ENCODE data around the gene P2RX2.

P2RX2 gene

DNA sequence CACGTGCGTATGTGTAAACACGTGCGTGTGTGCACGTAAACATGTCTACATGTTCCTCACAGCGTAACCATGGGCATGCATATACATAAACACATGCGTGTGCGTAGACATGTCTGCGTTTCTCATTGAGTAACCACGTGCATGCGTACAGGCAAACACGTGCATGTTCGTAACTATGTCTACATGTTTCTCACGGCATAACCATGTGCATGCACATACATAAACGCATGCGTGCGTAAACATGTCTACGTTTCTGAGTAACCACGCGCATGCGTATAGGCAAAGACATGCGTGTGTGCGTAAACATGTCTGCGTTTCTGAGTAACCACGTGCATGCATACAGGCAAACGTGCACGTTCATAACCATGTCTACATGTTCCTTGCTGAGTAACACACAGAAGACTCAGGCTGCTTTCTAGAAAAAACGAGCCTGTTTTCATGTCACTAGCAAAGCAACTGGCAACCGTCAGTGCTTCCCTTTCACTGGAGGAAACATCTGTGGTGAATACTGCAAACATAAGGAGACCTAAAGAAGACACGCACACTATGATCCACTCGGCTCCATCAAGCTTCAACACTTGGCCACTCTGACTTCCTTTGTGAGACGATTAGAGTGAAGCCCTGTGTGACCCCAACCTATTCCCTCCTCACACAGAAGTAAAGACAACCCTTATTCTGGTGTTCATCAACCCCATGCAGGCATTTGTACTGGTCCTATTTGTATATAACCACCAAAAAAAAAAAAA, 39.7 kb downstream of the P2RX2 start:
- DNase-seq (ENCODE audit: low read depth), result no peak
- H3K4me3 ChIP-seq (replicated peaks; ENCODE audit: low read depth, low read length), result no peak overlapping the region
- TF ChIP-seq, protein P1, sequence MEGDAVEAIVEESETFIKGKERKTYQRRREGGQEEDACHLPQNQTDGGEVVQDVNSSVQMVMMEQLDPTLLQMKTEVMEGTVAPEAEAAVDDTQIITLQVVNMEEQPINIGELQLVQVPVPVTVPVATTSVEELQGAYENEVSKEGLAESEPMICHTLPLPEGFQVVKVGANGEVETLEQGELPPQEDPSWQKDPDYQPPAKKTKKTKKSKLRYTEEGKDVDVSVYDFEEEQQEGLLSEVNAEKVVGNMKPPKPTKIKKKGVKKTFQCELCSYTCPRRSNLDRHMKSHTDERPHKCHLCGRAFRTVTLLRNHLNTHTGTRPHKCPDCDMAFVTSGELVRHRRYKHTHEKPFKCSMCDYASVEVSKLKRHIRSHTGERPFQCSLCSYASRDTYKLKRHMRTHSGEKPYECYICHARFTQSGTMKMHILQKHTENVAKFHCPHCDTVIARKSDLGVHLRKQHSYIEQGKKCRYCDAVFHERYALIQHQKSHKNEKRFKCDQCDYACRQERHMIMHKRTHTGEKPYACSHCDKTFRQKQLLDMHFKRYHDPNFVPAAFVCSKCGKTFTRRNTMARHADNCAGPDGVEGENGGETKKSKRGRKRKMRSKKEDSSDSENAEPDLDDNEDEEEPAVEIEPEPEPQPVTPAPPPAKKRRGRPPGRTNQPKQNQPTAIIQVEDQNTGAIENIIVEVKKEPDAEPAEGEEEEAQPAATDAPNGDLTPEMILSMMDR (IDR thresholded peaks at IDR 0.05; ENCODE audit: low read length, missing control alignments), result no peak

GRCh38 chr12:132659146-132659545, 40.6 kb downstream of the P2RX2 start:
- TF ChIP-seq, protein P1 (IDR thresholded peaks at IDR 0.05; ENCODE audit: low read length, missing control alignments), result no peak
- DNase-seq (ENCODE audit: low read depth), result no peak
- H3K4me3 ChIP-seq (replicated peaks; ENCODE audit: low read depth, low read length), result no peak overlapping the region

- TF ChIP-seq, protein P1 (IDR thresholded peaks at IDR 0.05; ENCODE audit: low read length, missing control alignments), result no peak
- no peak for DNase-seq (ENCODE audit: low read depth)
- H3K4me3 ChIP-seq (replicated peaks; ENCODE audit: low read depth, low read length), result no peak overlapping the region
Observed at GRCh38 chr12:132660052-132660451, 41.5 kb downstream of the P2RX2 start.

- TF ChIP-seq, protein P1 (IDR thresholded peaks at IDR 0.05; ENCODE audit: low read length, missing control alignments), result no peak
Observed at GRCh38 chr12:132660996-132661395, 42.4 kb downstream of the P2RX2 start.

GRCh38 chr12:132661972-132662371, 43.4 kb downstream of the P2RX2 start:
- TF ChIP-seq, protein P1 (IDR thresholded peaks at IDR 0.05; ENCODE audit: low read length, missing control alignments), result no peak
- H3K4me3 ChIP-seq (replicated peaks; ENCODE audit: low read depth, low read length), result no peak overlapping the region
- DNase-seq (ENCODE audit: low read depth), result no peak

More at GRCh38 chr12:132660996-132661395, 42.4 kb downstream of the P2RX2 start:
- no peak overlapping the region for H3K4me3 ChIP-seq (replicated peaks; ENCODE audit: low read depth, low read length)
- DNase-seq (ENCODE audit: low read depth), result no peak

- TF ChIP-seq, protein P1 (IDR thresholded peaks at IDR 0.05; ENCODE audit: low read length, missing control alignments), result no peak
- DNase-seq (ENCODE audit: low read depth), result no peak
- no peak overlapping the region for H3K4me3 ChIP-seq (replicated peaks; ENCODE audit: low read depth, low read length)
Observed at GRCh38 chr12:132662901-132663755, 44.6 kb downstream of the P2RX2 start.
